Measurements from ENCODE around the gene ZFAND6.

Gene ZFAND6

GRCh38 chr15:80173022-80173759 lies 113.7 kb downstream of the ZFAND6 start:
- peak; percentile 74 for TF ChIP-seq CTCF (IDR thresholded peaks at IDR 0.05)

GRCh38 chr15:80174017-80174746 lies 114.7 kb downstream of the ZFAND6 start:
- no peak for TF ChIP-seq CTCF (IDR thresholded peaks at IDR 0.05)

GRCh38 chr15:80175436-80175835 lies 116.0 kb downstream of the ZFAND6 start:
- no peak for TF ChIP-seq CTCF (IDR thresholded peaks at IDR 0.05)

GRCh38 chr15:80176443-80176842 lies 117.0 kb downstream of the ZFAND6 start:
- TF ChIP-seq CTCF (IDR thresholded peaks at IDR 0.05): no peak

- no peak for TF ChIP-seq CTCF (IDR thresholded peaks at IDR 0.05)
Measured at GRCh38 chr15:80177156-80177555, 117.7 kb downstream of the ZFAND6 start.

GRCh38 chr15:80179025-80179759 lies 119.7 kb downstream of the ZFAND6 start:
- TF ChIP-seq CTCF (IDR thresholded peaks at IDR 0.05): no peak

- no peak for TF ChIP-seq CTCF (IDR thresholded peaks at IDR 0.05)
Measured at GRCh38 chr15:80179935-80180334, 120.5 kb downstream of the ZFAND6 start.
